Activated CD4-positive, CD25-positive, alpha-beta regulatory T cell (primary cell): ENCODE measurements around the gene TENM3.

ENCODE experiments used
- DNase-seq, 4 experiments: peaks; one replicate each; lab custom pipeline; 2025; lab: John Stamatoyannopoulos, UW

TENM3 gene

GRCh38 chr4:182695009-182695408 is 451.8 kb downstream of the TENM3 start:
- no peak for DNase-seq

GRCh38 chr4:182695842-182696241 is 452.6 kb downstream of the TENM3 start:
- no peak for DNase-seq

- DNase-seq: no peak
Observed at GRCh38 chr4:182697094-182697493, 453.9 kb downstream of the TENM3 start.

- DNase-seq: no peak
Observed at GRCh38 chr4:182698212-182698611, 455.0 kb downstream of the TENM3 start.

- no peak for DNase-seq
Observed at GRCh38 chr4:182699201-182699600, 456.0 kb downstream of the TENM3 start.

GRCh38 chr4:182699795-182700194 is 456.6 kb downstream of the TENM3 start:
- DNase-seq: no peak

GRCh38 chr4:182700362-182701160 is 457.4 kb downstream of the TENM3 start:
- DNase-seq: no peak

GRCh38 chr4:182704077-182704476 is 460.9 kb downstream of the TENM3 start:
- DNase-seq: no peak

GRCh38 chr4:182704948-182705347 is 461.7 kb downstream of the TENM3 start:
- DNase-seq: no peak

GRCh38 chr4:182705389-182705788 is 462.2 kb downstream of the TENM3 start:
- no peak for DNase-seq

- no peak for DNase-seq
Observed at GRCh38 chr4:182711211-182711610, 468.0 kb downstream of the TENM3 start.

- DNase-seq: no peak
Observed at GRCh38 chr4:182715548-182715947, 472.3 kb downstream of the TENM3 start.

GRCh38 chr4:182716192-182716591 is 473.0 kb downstream of the TENM3 start:
- no peak for DNase-seq

GRCh38 chr4:182717788-182718583 is 474.8 kb downstream of the TENM3 start:
- no peak for DNase-seq

- no peak for DNase-seq
Observed at GRCh38 chr4:182724414-182724813, 481.2 kb downstream of the TENM3 start.

GRCh38 chr4:182729516-182729915 is 486.3 kb downstream of the TENM3 start:
- no peak for DNase-seq

- DNase-seq: no peak
Observed at GRCh38 chr4:182730791-182731190, 487.6 kb downstream of the TENM3 start.

GRCh38 chr4:182736207-182736606 is 493.0 kb downstream of the TENM3 start:
- DNase-seq: no peak

- DNase-seq: no peak
Observed at GRCh38 chr4:182738283-182739047, 495.3 kb downstream of the TENM3 start.

GRCh38 chr4:182740256-182740655 is 497.1 kb downstream of the TENM3 start:
- DNase-seq: no peak

GRCh38 chr4:182741054-182741453 is 497.9 kb downstream of the TENM3 start:
- DNase-seq: no peak

GRCh38 chr4:182741914-182742313 is 498.7 kb downstream of the TENM3 start:
- no peak for DNase-seq

- DNase-seq: no peak
Observed at GRCh38 chr4:182743815-182744214, 500.6 kb downstream of the TENM3 start.
